ENCODE results near the gene NHERF1.

DNA sequence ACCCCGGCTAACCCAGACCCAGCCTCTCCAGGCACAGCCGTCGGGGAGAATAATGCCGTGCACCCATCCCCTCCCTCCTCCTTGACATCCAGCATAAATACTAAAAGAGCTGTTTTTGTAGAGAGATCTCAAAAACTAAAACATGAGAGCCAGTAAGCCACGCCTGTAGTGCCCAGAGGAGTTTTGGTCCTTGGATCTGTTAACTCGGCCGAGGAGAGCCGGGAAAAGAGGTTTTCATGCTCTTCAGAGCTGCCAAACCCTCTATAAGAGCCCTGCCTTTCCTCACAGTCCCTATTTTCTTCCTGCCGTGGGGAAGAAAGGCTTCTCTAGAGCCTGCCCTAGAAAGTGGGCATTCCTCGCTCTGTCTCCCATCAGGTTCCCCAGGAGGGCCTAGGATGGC lies 57.9 kb downstream of the NHERF1 start:
- TF ChIP-seq, protein P1, sequence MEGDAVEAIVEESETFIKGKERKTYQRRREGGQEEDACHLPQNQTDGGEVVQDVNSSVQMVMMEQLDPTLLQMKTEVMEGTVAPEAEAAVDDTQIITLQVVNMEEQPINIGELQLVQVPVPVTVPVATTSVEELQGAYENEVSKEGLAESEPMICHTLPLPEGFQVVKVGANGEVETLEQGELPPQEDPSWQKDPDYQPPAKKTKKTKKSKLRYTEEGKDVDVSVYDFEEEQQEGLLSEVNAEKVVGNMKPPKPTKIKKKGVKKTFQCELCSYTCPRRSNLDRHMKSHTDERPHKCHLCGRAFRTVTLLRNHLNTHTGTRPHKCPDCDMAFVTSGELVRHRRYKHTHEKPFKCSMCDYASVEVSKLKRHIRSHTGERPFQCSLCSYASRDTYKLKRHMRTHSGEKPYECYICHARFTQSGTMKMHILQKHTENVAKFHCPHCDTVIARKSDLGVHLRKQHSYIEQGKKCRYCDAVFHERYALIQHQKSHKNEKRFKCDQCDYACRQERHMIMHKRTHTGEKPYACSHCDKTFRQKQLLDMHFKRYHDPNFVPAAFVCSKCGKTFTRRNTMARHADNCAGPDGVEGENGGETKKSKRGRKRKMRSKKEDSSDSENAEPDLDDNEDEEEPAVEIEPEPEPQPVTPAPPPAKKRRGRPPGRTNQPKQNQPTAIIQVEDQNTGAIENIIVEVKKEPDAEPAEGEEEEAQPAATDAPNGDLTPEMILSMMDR (IDR thresholded peaks at IDR 0.05), result no peak
- no peak for TF ChIP-seq EZH2 (IDR thresholded peaks at IDR 0.05; ENCODE audit: borderline replicate concordance, insufficient read depth, low read depth, low read length, poor library complexity, severe bottlenecking)
